ENCODE data around the gene GNG10. TPM values are rescaled to one million over a fixed set of nuclear protein-coding genes. Genes with fewer than 3 reads are reported as not detected.

Gene GNG10
- polyA plus RNA-seq, 6 donors from 2014 or later, result 24.6 to 35.9 (median 28.8) TPM

DNA sequence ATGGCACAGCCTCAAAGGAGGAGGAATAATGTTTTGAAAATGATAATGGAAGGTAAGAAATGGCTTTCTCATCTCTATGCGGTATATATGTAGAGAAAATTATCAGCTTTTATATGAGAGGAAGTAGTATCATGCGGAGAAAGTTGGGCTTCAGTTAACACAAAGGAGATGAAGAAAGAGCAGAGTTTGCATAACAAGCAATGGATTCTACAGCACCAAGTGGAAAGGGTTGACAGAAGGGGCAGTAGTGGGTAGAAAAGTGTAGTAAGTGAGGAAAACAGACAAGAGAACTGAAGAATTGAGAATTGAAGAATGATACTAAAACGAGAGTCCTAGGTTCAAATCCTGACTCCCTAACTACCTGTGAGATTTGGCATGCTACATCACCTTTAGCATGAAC, 51.0 kb downstream of the GNG10 start:
- H3K27ac Mint-ChIP-seq, result no peak overlapping the region
- H3K27me3 Mint-ChIP-seq, result no peaks in the 10 kb centered on the region
- H3K36me3 Mint-ChIP-seq, result no peaks in the 10 kb centered on the region
- no peak for ATAC-seq (ENCODE audit: low read depth in 2 of 2)
- no peaks in the 10 kb centered on the region for H3K4me1 Mint-ChIP-seq
- no peak overlapping the region for H3K4me3 Mint-ChIP-seq
- DNase-seq, result no peak
- H3K9me3 Mint-ChIP-seq, result no peaks in the 10 kb centered on the region

DNA sequence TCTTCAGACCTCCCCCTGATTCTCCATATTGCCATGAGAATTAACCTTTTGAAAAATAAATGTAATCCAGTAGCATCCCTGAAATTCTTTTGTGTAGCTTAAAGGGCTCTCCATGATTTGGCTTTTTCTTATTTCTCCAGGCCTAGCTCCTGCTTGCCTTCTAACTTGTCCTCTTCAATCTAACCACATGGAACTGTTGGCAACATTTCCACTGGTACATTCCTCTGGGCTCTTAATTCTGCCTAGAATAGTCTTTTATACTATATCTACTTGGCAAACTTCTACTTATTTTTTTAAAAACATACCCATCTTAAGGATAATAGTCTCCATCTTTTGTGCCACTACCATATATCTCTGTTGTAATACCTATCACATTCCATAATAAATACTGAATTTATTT, 54.1 kb downstream of the GNG10 start:
- no peaks in the 10 kb centered on the region for H3K36me3 Mint-ChIP-seq
- H3K27me3 Mint-ChIP-seq, result no peaks in the 10 kb centered on the region

DNA sequence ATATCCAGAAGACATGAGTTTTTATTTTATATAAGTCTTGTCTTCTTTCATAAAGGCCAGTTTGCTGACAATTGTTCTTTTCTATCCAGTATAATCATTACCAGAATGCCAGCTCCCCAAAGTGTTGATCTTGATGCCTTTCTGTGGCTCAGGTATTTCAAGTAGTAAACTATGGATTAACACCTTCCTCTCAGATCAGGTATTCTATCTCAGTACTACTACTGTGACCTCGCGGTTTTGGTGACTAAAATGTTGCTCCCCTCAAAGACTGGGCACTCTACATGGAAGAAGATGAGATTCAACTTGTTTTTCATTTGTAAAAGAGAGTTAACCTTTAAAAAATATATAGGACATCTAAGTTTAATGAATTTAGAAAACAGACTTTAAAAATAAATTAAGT, 58.1 kb downstream of the GNG10 start:
- H3K27me3 Mint-ChIP-seq, result no peaks in the 10 kb centered on the region
- H3K9me3 Mint-ChIP-seq, result no peaks in the 10 kb centered on the region
- no peak for DNase-seq
- H3K27ac Mint-ChIP-seq, result no peak overlapping the region
- no peak for ATAC-seq (ENCODE audit: low read depth in 2 of 2)
- H3K36me3 Mint-ChIP-seq, result peaks cover 0 to 4% of the 10 kb centered on the region in 2 donors
- H3K4me3 Mint-ChIP-seq, result no peak overlapping the region
- H3K4me1 Mint-ChIP-seq, result no peaks in the 10 kb centered on the region

More for the DNA sequence above, 54.1 kb downstream of the GNG10 start:
- DNase-seq (no peak), ATAC-seq (ENCODE audit: low read depth in 2 of 2) (no peak)
- Mint-ChIP-seq H3K4me3 (no peak overlapping the region), H3K9me3 (no peaks in the 10 kb centered on the region), H3K27ac (no peak overlapping the region), H3K4me1 (no peaks in the 10 kb centered on the region)

Other genes with a start within 250 kb of the GNG10 start
- gene ECPAS, start 177.2 kb upstream of the GNG10 start, polyA plus RNA-seq (ENCODE audit: low read depth in 6 of 6), result 10 to 100 TPM in 1 of 6 donors, 1 to 10 TPM in 5; 5.0 to 10.7 (median 7.3) TPM
- gene ZNF483, start 136.4 kb upstream of the GNG10 start, polyA plus RNA-seq (ENCODE audit: low read depth in 6 of 6), result 1 to 10 TPM in 5 of 6 donors, under 1 TPM in 1; 0.63 to 4.2 (median 2.4) TPM
- under 1 TPM in 1 of 6 donors, not detected in 5; 0.32 TPM for gene PTGR1, start 62.0 kb upstream of the GNG10 start, polyA plus RNA-seq (ENCODE audit: low read depth in 6 of 6)
- gene DNAJC25, start 30.3 kb upstream of the GNG10 start, polyA plus RNA-seq (ENCODE audit: low read depth in 6 of 6), result 1 to 10 TPM; 1.9 to 3.6 (median 2.5) TPM
- gene SHOC1, start 133.3 kb downstream of the GNG10 start, polyA plus RNA-seq (ENCODE audit: low read depth in 6 of 6), result not detected
- 10 to 100 TPM; 21.9 to 53.5 (median 31.0) TPM for gene UGCG, start 235.2 kb downstream of the GNG10 start, polyA plus RNA-seq (ENCODE audit: low read depth in 6 of 6)